Body of pancreas (tissue), 4 donors: Measurements from ENCODE around the gene IL17RB.

Source experiments
- CTCF ChIP-seq, 7 experiments: fragments of 450-650 bp in 4 of 7; fragments of 200-600 bp in 3 of 7; sonication (generic) in 3 of 7; IDR thresholded peaks; one replicate each; pipeline ENCODE4 v1.5.1; 2016 to 2019; ENCODE audit warnings: antibody characterized with exemption in 7 of 7
- POLR2A ChIP-seq, 3 donors: fragments of 450-650 bp; IDR thresholded peaks; one replicate each; pipeline ENCODE4 v1.6.1; 2016; ENCODE audit warnings: antibody characterized with exemption in 3 of 3, mild to moderate bottlenecking in 2 of 3

- TF ChIP-seq CTCF (IDR thresholded peaks at IDR 0.05) = no peak
- no peak for TF ChIP-seq POLR2A (IDR thresholded peaks at IDR 0.05)
Measured at GRCh38 chr3:53826048-53826447, 20.3 kb upstream of the IL17RB start.
